Cardiac fibroblast (primary cell): ENCODE data around the gene SNAP25.
A peak's percentile ranks its signal among the peaks of the same experiment; 100 is the strongest.

Source experiments
- DNase-seq, 2 donors: peaks; one replicate each; pipeline versions ENCODE4 v3.0.0 to v3.0.0-alpha.2; 2010; ENCODE audit warnings: low read depth in 2 of 2
- H3K4me3 ChIP-seq, 2 donors: replicated peaks in 1 of 2; 1 replicate in 1 of 2; 2 replicates in 1 of 2; pipeline ENCODE4 v1.5.1; 2011; ENCODE audit warnings: low read depth in 2 of 2, low read length in 2 of 2, mild to moderate bottlenecking in 2 of 2, moderate library complexity in 1 of 2
- CTCF ChIP-seq: IDR thresholded peaks from one replicate; pipeline ENCODE4 v1.5.1; 2011; ENCODE audit warnings: low read depth, mild to moderate bottlenecking, low read length, inconsistent platforms

SNAP25 gene

GRCh38 chr20:10336959-10337729, 118.5 kb downstream of the SNAP25 start:
- DNase-seq = peak in 1 of 2 donors; percentile 44
- no peak for TF ChIP-seq CTCF
- no peak overlapping the region for H3K4me3 ChIP-seq

DNA sequence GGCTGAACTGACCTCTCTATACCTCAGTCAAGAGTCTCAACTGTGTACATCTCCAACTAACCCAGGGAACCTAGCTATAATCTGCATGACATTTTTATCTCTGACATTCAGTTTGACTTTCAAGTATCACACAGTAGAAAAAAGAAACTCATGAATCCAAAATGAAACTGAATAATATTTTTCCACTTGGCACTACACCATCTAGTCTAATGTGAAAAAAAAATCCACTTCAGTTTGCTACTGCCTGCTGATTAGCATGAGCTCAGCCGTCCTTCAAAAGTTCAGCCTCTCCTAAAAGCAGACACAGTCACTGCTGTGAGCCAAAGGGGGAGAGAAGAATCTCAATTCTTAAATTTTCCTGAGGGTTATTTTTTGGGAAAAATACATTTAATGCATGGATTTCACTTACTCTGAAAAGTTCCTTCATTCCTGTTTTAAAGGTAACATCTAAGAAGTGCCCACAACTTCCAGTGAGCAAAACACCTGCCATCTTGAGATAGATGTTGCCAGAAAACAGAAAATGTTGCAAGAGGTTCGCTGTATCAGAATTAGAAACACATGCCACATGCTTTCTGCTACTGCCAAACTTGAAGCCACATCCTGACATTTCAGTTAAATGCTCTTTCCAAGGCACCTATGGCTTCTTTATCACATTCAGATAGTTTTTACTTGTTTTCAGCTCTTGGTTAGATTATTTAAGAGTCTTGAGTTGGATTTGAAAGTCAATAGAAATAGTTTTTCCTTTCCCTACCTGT, 120.0 kb downstream of the SNAP25 start:
- H3K4me3 ChIP-seq = no peak overlapping the region
- no peak for TF ChIP-seq CTCF
- DNase-seq = no peak

DNA sequence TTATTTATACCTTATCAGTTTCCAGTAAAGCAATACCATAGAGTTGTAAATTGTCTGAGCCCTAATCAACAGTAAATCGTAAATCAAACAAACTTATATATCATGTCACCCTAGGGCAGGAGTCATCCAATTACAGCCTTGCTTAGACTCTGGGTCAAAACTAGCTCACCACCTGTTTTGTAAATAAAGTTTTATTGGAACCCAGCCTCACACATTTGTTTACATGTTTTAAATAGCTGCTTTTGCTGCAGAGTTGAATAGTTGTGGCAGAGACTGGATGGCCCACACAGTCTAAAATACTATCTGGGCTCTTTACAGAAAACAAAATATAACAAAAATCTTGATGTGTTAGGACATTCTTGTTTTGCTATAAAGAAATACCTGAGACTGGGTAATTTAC, 121.0 kb downstream of the SNAP25 start:
- no peak for TF ChIP-seq CTCF
- no peak for DNase-seq
- H3K4me3 ChIP-seq = no peak overlapping the region

GRCh38 chr20:10342152-10342551, 123.5 kb downstream of the SNAP25 start:
- no peak overlapping the region for H3K4me3 ChIP-seq
- TF ChIP-seq CTCF = no peak
- no peak for DNase-seq

- no peak for TF ChIP-seq CTCF
- H3K4me3 ChIP-seq = no peak overlapping the region
- no peak for DNase-seq
Measured at GRCh38 chr20:10344953-10345352, 126.3 kb downstream of the SNAP25 start.

GRCh38 chr20:10347086-10347880, 128.7 kb downstream of the SNAP25 start:
- no peak for TF ChIP-seq CTCF
- DNase-seq = peak in 1 of 2 donors; percentile 37
- H3K4me3 ChIP-seq = no peak overlapping the region
